SK-N-SH treated with all-trans-retinoic acid at 6 μM for 48 hours (cell line): ENCODE data around the gene KLF6.

ENCODE experiments used
- CSDC2 ChIP-seq: fragments of 250-450 bp; sonication (Bioruptor Pico); IDR thresholded peaks from 2 replicates; pipeline ENCODE4 v1.5.0; 2020; ENCODE audit warnings: mild to moderate bottlenecking, moderate library complexity
- OSR1 ChIP-seq: fragments of 250-450 bp; sonication (Bioruptor Pico); IDR thresholded peaks from 2 replicates; pipeline ENCODE4 v1.8.0; 2022; ENCODE audit warnings: moderate library complexity, mild to moderate bottlenecking, inconsistent platforms
- RARB ChIP-seq: fragments of 250-450 bp; sonication (Bioruptor Pico); IDR thresholded peaks from 2 replicates; pipeline ENCODE4 v1.8.0; 2021; ENCODE audit warnings: mild to moderate bottlenecking, moderate library complexity
- SNAI2 ChIP-seq: fragments of 250-450 bp; sonication (Bioruptor Pico); IDR thresholded peaks from 2 replicates; pipeline ENCODE4 v1.5.0; 2020; ENCODE audit warnings: mild to moderate bottlenecking, moderate library complexity
- TCF4 ChIP-seq: fragments of 250-450 bp; sonication (Bioruptor Pico); IDR thresholded peaks from 2 replicates; pipeline ENCODE4 v1.8.0; 2021; ENCODE audit warnings: mild to moderate bottlenecking, moderate library complexity, borderline replicate concordance
- ZFP3 ChIP-seq: fragments of 250-450 bp; sonication (Bioruptor Pico); IDR thresholded peaks from 2 replicates; pipeline ENCODE4 v1.5.0; 2020; ENCODE audit warnings: mild to moderate bottlenecking, moderate library complexity
- ZFP30 ChIP-seq: fragments of 450-650 bp; formaldehyde crosslinking; IDR thresholded peaks from 2 replicates; pipeline ENCODE4 v1.5.0; 2022; ENCODE audit warnings: mild to moderate bottlenecking, moderate library complexity
- ZNF565 ChIP-seq: fragments of 450-650 bp; formaldehyde crosslinking; conservative IDR thresholded peaks from 2 replicates; pipeline ENCODE4 v1.5.0; 2020; ENCODE audit warnings: low read depth, mild to moderate bottlenecking, moderate library complexity
- ZNF70 ChIP-seq: fragments of 450-650 bp; formaldehyde crosslinking; IDR thresholded peaks from 2 replicates; pipeline ENCODE4 v1.5.0; 2020; ENCODE audit warnings: mild to moderate bottlenecking, moderate library complexity
- ZNF8 ChIP-seq: fragments of 450-650 bp; formaldehyde crosslinking; IDR thresholded peaks from 2 replicates; pipeline ENCODE4 v1.5.0; 2020; ENCODE audit warnings: mild to moderate bottlenecking, moderate library complexity
- TF ChIP-seq, protein P1 (sequence below): fragments of 250-450 bp; sonication (Bioruptor Pico); IDR thresholded peaks from 2 replicates; pipeline ENCODE4 v1.5.1; 2020; ENCODE audit warnings: low read depth, mild to moderate bottlenecking, moderate library complexity
- TF ChIP-seq, protein P2 (sequence below): fragments of 250-450 bp; sonication (Bioruptor Pico); IDR thresholded peaks from 2 replicates; pipeline ENCODE4 v1.8.0; 2020; ENCODE audit warnings: mild to moderate bottlenecking, moderate library complexity, borderline replicate concordance
- TF ChIP-seq, protein P3 (sequence below): fragments of 250-450 bp; sonication (Bioruptor Pico); IDR thresholded peaks from 2 replicates; pipeline ENCODE4 v1.5.1; 2021; ENCODE audit warnings: mild to moderate bottlenecking, moderate library complexity

DNA sequence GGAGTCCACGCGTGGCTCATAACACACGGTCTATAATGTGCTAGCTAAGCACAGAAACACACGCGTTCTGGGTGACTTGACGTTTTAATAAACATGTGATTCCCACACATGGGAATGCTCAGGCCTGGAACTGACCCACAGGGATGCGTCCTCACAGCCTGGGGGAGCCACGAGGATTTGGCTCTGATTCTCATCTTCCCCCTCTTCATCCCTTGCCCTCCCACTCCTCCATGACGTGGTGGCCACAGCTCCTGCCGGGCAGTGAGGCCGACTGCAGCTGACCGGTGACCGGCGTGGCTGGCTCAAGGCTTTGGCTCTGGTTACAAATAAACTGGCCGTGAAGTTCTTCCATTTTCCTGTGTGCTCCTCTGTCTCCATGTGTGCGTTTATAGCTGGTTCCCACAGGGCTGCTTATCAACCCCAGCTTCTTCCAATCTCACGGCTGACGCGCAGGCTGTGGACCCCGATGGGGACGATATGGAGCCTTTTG lies 40.9 kb upstream of the KLF6 start:
- TF ChIP-seq ZNF565 (CRISPR knock-in tag) = no peak
- no peak for TF ChIP-seq TCF4 (CRISPR knock-in tag)
- TF ChIP-seq, protein P1, sequence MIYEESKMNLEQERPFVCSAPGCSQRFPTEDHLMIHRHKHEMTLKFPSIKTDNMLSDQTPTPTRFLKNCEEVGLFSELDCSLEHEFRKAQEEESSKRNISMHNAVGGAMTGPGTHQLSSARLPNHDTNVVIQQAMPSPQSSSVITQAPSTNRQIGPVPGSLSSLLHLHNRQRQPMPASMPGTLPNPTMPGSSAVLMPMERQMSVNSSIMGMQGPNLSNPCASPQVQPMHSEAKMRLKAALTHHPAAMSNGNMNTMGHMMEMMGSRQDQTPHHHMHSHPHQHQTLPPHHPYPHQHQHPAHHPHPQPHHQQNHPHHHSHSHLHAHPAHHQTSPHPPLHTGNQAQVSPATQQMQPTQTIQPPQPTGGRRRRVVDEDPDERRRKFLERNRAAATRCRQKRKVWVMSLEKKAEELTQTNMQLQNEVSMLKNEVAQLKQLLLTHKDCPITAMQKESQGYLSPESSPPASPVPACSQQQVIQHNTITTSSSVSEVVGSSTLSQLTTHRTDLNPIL (CRISPR knock-in tag) = no peak
- no peak for TF ChIP-seq ZNF70 (CRISPR knock-in tag)
- TF ChIP-seq, protein P2, sequence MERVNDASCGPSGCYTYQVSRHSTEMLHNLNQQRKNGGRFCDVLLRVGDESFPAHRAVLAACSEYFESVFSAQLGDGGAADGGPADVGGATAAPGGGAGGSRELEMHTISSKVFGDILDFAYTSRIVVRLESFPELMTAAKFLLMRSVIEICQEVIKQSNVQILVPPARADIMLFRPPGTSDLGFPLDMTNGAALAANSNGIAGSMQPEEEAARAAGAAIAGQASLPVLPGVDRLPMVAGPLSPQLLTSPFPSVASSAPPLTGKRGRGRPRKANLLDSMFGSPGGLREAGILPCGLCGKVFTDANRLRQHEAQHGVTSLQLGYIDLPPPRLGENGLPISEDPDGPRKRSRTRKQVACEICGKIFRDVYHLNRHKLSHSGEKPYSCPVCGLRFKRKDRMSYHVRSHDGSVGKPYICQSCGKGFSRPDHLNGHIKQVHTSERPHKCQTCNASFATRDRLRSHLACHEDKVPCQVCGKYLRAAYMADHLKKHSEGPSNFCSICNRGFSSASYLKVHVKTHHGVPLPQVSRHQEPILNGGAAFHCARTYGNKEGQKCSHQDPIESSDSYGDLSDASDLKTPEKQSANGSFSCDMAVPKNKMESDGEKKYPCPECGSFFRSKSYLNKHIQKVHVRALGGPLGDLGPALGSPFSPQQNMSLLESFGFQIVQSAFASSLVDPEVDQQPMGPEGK (CRISPR knock-in tag) = no peak
- TF ChIP-seq, protein P3, sequence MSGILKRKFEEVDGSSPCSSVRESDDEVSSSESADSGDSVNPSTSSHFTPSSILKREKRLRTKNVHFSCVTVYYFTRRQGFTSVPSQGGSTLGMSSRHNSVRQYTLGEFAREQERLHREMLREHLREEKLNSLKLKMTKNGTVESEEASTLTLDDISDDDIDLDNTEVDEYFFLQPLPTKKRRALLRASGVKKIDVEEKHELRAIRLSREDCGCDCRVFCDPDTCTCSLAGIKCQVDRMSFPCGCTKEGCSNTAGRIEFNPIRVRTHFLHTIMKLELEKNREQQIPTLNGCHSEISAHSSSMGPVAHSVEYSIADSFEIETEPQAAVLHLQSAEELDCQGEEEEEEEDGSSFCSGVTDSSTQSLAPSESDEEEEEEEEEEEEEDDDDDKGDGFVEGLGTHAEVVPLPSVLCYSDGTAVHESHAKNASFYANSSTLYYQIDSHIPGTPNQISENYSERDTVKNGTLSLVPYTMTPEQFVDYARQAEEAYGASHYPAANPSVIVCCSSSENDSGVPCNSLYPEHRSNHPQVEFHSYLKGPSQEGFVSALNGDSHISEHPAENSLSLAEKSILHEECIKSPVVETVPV (CRISPR knock-in tag) = no peak
- TF ChIP-seq SNAI2 (CRISPR knock-in tag) = no peak
- no peak for TF ChIP-seq CSDC2 (CRISPR knock-in tag)
- TF ChIP-seq ZFP3 (CRISPR knock-in tag) = no peak
- TF ChIP-seq ZFP30 (CRISPR knock-in tag) = no peak
- TF ChIP-seq OSR1 = no peak
- TF ChIP-seq ZNF8 = no peak
- no peak for TF ChIP-seq RARB
